ENCODE results near the gene PCDHA6.

PCDHA6 gene

GRCh38 chr5:140855772-140856674 is 28.3 kb downstream of the PCDHA6 start, which contains the start of gene PCDHA10:
TSS of gene PCDHA10 (plus strand) at chr5:140855897. CDS start at chr5:140856049, 152 bp downstream.
- Histone ChIP-seq H3K4me1 (no peaks in the 10 kb centered on the region), H2AFZ (peak within 1 kb of the TSS; percentile 72), H3K9ac (peak within 1 kb of the TSS; percentile 23), H3K27ac (peak within 1 kb of the TSS; percentile 96), H3K4me3 (ENCODE audit: low read depth, low read length) (peak within 1 kb of the TSS; percentile 51), H3K36me3 (ENCODE audit: control insufficient read depth, insufficient read depth, low read length) (no peaks in the 10 kb centered on the region), H3K4me2 (ENCODE audit: low read length) (peak within 1 kb of the TSS; percentile 65), H3K27me3 (ENCODE audit: control insufficient read depth, insufficient read depth, low read length) (no peaks in the 10 kb centered on the region), H3K9me3 (ENCODE audit: control insufficient read depth, low read length) (no peaks in the 10 kb centered on the region), H3K79me2 (peaks cover 3% of the 10 kb centered on the region)
- peak; percentile 52 for TF ChIP-seq CTCF (IDR thresholded peaks at IDR 0.05)

- H3K27ac ChIP-seq = peak overlapping the region; percentile 96
- H3K9me3 ChIP-seq (ENCODE audit: control insufficient read depth, low read length) = no peaks in the 10 kb centered on the region
- H3K9ac ChIP-seq = no peak overlapping the region
- peaks cover 3% of the 10 kb centered on the region for H3K79me2 ChIP-seq
- H3K4me1 ChIP-seq = no peaks in the 10 kb centered on the region
- H3K4me3 ChIP-seq (ENCODE audit: low read depth, low read length) = peak overlapping the region; percentile 51
- peak overlapping the region; percentile 65 for H3K4me2 ChIP-seq (ENCODE audit: low read length)
- H3K36me3 ChIP-seq (ENCODE audit: control insufficient read depth, insufficient read depth, low read length) = no peaks in the 10 kb centered on the region
- no peak overlapping the region for H2AFZ ChIP-seq
- no peak for TF ChIP-seq CTCF (IDR thresholded peaks at IDR 0.05)
- H3K27me3 ChIP-seq (ENCODE audit: control insufficient read depth, insufficient read depth, low read length) = no peaks in the 10 kb centered on the region
Observed at GRCh38 chr5:140857177-140857986, 29.6 kb downstream of the PCDHA6 start.

- no peak overlapping the region for H2AFZ ChIP-seq
- H3K4me2 ChIP-seq (ENCODE audit: low read length) = no peak overlapping the region
- no peak overlapping the region for H3K9ac ChIP-seq
- no peaks in the 10 kb centered on the region for H3K36me3 ChIP-seq (ENCODE audit: control insufficient read depth, insufficient read depth, low read length)
- H3K79me2 ChIP-seq = peaks cover 3% of the 10 kb centered on the region
- H3K27me3 ChIP-seq (ENCODE audit: control insufficient read depth, insufficient read depth, low read length) = no peaks in the 10 kb centered on the region
- no peaks in the 10 kb centered on the region for H3K9me3 ChIP-seq (ENCODE audit: control insufficient read depth, low read length)
- no peak overlapping the region for H3K27ac ChIP-seq
- no peak overlapping the region for H3K4me3 ChIP-seq (ENCODE audit: low read depth, low read length)
- no peak for TF ChIP-seq CTCF (IDR thresholded peaks at IDR 0.05)
- no peaks in the 10 kb centered on the region for H3K4me1 ChIP-seq
Observed at GRCh38 chr5:140857987-140858240, 30.2 kb downstream of the PCDHA6 start.

- Histone ChIP-seq H2AFZ (no peak overlapping the region), H3K27me3 (ENCODE audit: control insufficient read depth, insufficient read depth, low read length) (no peaks in the 10 kb centered on the region), H3K4me2 (ENCODE audit: low read length) (no peak overlapping the region), H3K9me3 (ENCODE audit: control insufficient read depth, low read length) (no peaks in the 10 kb centered on the region), H3K27ac (no peak overlapping the region), H3K79me2 (peaks cover 3% of the 10 kb centered on the region), H3K9ac (no peak overlapping the region), H3K36me3 (ENCODE audit: control insufficient read depth, insufficient read depth, low read length) (no peaks in the 10 kb centered on the region), H3K4me3 (ENCODE audit: low read depth, low read length) (no peak overlapping the region), H3K4me1 (no peaks in the 10 kb centered on the region)
- TF ChIP-seq CTCF (IDR thresholded peaks at IDR 0.05) = no peak
Observed at GRCh38 chr5:140862441-140863295, 34.9 kb downstream of the PCDHA6 start.

Data from parathyroid adenoma (tissue), 2 donors.